ENCODE results near the gene FEM1A. TPM values are rescaled to one million over a fixed set of nuclear protein-coding genes. Genes with fewer than 3 reads are reported as not detected.
"Not testable (repeated sequence)": the region's sequence is repeated elsewhere in the genome, so short reads cannot be mapped to it uniquely, and the experiment has no call there.

Gene FEM1A
- total and polyA plus RNA-seq, 3 experiments from 2014 or later, result 4.3 to 26.0 (median 25.5) TPM

GRCh38 chr19:4816950-4817278 is 25.4 kb downstream of the FEM1A start:
- Mint-ChIP-seq H3K4me3 (no peak overlapping the region), H3K9me3 (no peaks in the 10 kb centered on the region), H3K27me3 (no peaks in the 10 kb centered on the region), H3K27ac (peak overlapping the region in 2 of 8 donors; percentile 56 to 88), H3K4me1 (peaks cover 7 to 15% (median 10%) of the 10 kb centered on the region in 3 donors), H3K36me3 (peaks cover 0 to 34% (median 3%) of the 10 kb centered on the region in 3 donors)
- no peaks in the 10 kb centered on the region for H3K27me3 ChIP-seq (ENCODE audit: insufficient read depth, low read length, poor library complexity, severe bottlenecking)
- DNase-seq, result no peak
- H3K27ac ChIP-seq (ENCODE audit: low read depth, low read length), result no peak overlapping the region
- ChIA-PET POLR2A (interaction anchor here (0.5 to 1.0 kb wide), 3 partner anchors 10 to 211 kb away, joined by 3 to 4 read pairs (median 3); no protein-coding TSS in a partner anchor), CTCF (interaction anchor here (0.8 to 2.7 kb wide), 6 partner anchors 8 to 214 kb away, joined by 3 to 17 read pairs (median 4); partner anchors contain the start of gene FEM1A)
- H3K36me3 ChIP-seq (ENCODE audit: insufficient read depth, low read length), result no peaks in the 10 kb centered on the region
- no peak overlapping the region for H3K4me3 ChIP-seq (ENCODE audit: low read length)
- peaks cover 10% of the 10 kb centered on the region for H3K4me1 ChIP-seq (ENCODE audit: insufficient read depth, low read length)
- no peaks in the 10 kb centered on the region for H3K9me3 ChIP-seq (ENCODE audit: low read length)

DNA sequence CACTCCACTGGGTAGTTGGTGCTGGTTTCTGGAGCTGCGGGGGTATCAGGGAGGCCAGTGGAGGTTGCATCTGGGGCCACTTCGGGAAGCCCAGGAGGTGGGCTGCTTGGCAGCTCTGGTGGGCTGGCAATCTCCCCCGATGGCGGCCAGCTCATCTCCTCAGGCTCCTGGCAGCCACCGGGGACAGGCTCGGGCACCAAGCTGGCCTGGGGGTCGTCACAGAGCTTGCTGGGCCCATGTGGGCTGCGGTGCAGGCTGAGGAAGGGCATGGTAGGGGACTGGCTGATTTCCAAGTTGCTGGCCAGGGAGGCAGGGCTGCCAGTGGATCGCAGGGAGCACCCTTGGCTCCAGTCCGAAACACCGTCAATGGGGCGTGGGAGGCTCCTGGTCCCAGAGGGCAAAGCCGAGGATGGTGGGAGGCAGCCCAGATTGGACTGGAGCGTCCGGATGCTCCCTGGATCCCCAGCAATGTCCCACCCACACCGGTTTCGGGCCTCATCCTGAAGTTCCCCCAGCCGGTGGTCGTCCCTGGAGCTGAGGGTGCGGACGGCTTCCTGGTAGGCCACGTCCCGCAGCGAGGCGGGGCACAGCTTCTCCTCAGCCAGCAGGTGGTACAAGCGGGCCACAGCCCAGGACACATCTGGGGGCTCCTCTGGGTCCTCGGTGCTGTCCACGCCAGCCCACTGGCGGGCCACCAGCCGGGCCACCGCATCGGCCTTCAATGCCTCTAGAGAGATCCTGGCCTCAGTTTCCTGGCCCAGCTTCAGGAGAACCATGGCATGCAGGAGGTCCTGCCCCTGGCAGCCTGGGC is 26.1 kb downstream of the FEM1A start:
- Histone ChIP-seq H3K27me3 (ENCODE audit: insufficient read depth, low read length, poor library complexity, severe bottlenecking) (no peaks in the 10 kb centered on the region), H3K4me3 (ENCODE audit: low read length) (no peak overlapping the region), H3K9me3 (ENCODE audit: low read length) (no peaks in the 10 kb centered on the region), H3K27ac (ENCODE audit: low read depth, low read length) (no peak overlapping the region), H3K4me1 (ENCODE audit: insufficient read depth, low read length) (peaks cover 10% of the 10 kb centered on the region), H3K36me3 (ENCODE audit: insufficient read depth, low read length) (no peaks in the 10 kb centered on the region)
- ChIA-PET POLR2A (interaction anchor here (0.6 to 1.0 kb wide), 3 partner anchors 9 to 210 kb away, joined by 3 to 6 read pairs (median 4); no protein-coding TSS in a partner anchor), CTCF (interaction anchor here (0.8 to 2.7 kb wide), 7 partner anchors 8 to 213 kb away, joined by 3 to 17 read pairs (median 3); partner anchors contain the start of gene FEM1A)
- no peaks in the 10 kb centered on the region for H3K27me3 Mint-ChIP-seq
- DNase-seq, result no peak
- H3K4me3 Mint-ChIP-seq, result no peak overlapping the region
- no peak overlapping the region for H3K27ac Mint-ChIP-seq
- peaks cover 7 to 17% (median 10%) of the 10 kb centered on the region in 3 donors for H3K4me1 Mint-ChIP-seq
- peaks cover 0 to 37% (median 3%) of the 10 kb centered on the region in 3 donors for H3K36me3 Mint-ChIP-seq
- H3K9me3 Mint-ChIP-seq, result no peaks in the 10 kb centered on the region

DNA sequence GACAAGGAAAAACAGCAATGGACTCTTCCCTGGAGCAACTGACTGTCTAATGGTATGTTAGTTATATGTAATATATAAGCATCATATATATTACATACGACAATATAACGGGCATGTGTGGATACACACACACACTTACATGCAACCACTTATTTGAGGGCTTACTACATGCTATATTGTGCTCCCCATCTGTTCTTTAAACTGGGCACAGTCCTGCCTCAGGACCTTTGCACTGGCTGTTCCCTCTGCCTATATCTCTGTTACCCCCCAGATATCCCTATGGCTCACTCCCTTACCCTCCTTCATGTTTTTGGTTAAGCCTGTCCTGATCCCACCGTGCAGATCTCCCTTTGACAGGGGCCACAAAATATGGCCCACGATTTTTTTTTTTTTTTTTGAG is 29.7 kb downstream of the FEM1A start:
- POLR2A ChIA-PET, result no interaction called here
- H3K9me3 ChIP-seq (ENCODE audit: low read length), result no peaks in the 10 kb centered on the region
- peaks cover 0 to 2% (median 2%) of the 10 kb centered on the region in 3 donors for H3K4me1 Mint-ChIP-seq
- H3K4me3 Mint-ChIP-seq, result no peak overlapping the region
- peaks cover 0 to 41% (median 5%) of the 10 kb centered on the region in 3 donors for H3K36me3 Mint-ChIP-seq
- H3K27ac Mint-ChIP-seq, result peak overlapping the region in 1 of 8 donors; percentile 24
- H3K27ac ChIP-seq (ENCODE audit: low read depth, low read length), result no peak overlapping the region
- CTCF ChIA-PET, result interaction anchor here (0.8 to 1.3 kb wide), 2 partner anchors 8 to 11 kb away, joined by 3 read pairs; no protein-coding TSS in a partner anchor
- no peaks in the 10 kb centered on the region for H3K4me1 ChIP-seq (ENCODE audit: insufficient read depth, low read length)
- H3K9me3 Mint-ChIP-seq, result no peaks in the 10 kb centered on the region
- DNase-seq, result no peak
- no peaks in the 10 kb centered on the region for H3K36me3 ChIP-seq (ENCODE audit: insufficient read depth, low read length)
- H3K27me3 Mint-ChIP-seq, result no peaks in the 10 kb centered on the region
- no peaks in the 10 kb centered on the region for H3K27me3 ChIP-seq (ENCODE audit: insufficient read depth, low read length, poor library complexity, severe bottlenecking)
- H3K4me3 ChIP-seq (ENCODE audit: low read length), result no peak overlapping the region

DNA sequence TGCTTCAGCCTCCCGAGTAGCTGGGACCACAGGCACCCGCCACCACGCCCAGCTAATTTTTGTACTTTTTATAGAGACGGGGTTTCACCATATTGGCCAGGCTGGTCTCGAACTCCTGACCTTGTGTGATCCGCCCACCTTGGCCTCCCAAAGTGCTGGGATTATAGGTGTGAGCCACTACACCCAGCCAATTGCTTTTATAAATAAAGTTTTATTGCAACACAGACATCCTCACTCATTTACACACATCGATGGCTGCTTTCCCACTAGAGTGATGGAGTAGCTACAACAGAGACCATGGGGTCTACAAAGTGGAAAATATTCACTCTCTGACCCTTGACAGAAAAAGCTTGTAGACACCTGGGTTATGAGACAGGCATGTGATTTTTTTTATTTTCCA is 30.8 kb downstream of the FEM1A start:
- not testable (repeated sequence) for H3K4me1 Mint-ChIP-seq, H3K27me3 Mint-ChIP-seq
- POLR2A ChIA-PET, result interaction anchor here (0.6 kb wide), 1 partner anchor 13 kb away, joined by 3 read pairs; no protein-coding TSS in a partner anchor

GRCh38 chr19:4823577-4823976 is 32.0 kb downstream of the FEM1A start:
- no peak overlapping the region for H3K4me3 Mint-ChIP-seq
- Histone ChIP-seq H3K27me3 (ENCODE audit: insufficient read depth, low read length, poor library complexity, severe bottlenecking) (no peaks in the 10 kb centered on the region), H3K4me1 (ENCODE audit: insufficient read depth, low read length) (no peaks in the 10 kb centered on the region), H3K36me3 (ENCODE audit: insufficient read depth, low read length) (no peaks in the 10 kb centered on the region), H3K4me3 (ENCODE audit: low read length) (no peak overlapping the region), H3K9me3 (ENCODE audit: low read length) (no peaks in the 10 kb centered on the region), H3K27ac (ENCODE audit: low read depth, low read length) (no peak overlapping the region)
- ChIA-PET CTCF (interaction anchor here (1.0 to 1.5 kb wide), 2 partner anchors 14 to 208 kb away, joined by 3 to 8 read pairs; no protein-coding TSS in a partner anchor), POLR2A (no interaction called here)
- H3K36me3 Mint-ChIP-seq, result peaks cover 0 to 24% (median 5%) of the 10 kb centered on the region in 3 donors
- H3K27me3 Mint-ChIP-seq, result no peaks in the 10 kb centered on the region
- no peaks in the 10 kb centered on the region for H3K9me3 Mint-ChIP-seq
- peaks cover 4 to 15% (median 7%) of the 10 kb centered on the region in 3 donors for H3K4me1 Mint-ChIP-seq
- H3K27ac Mint-ChIP-seq, result peak overlapping the region in 2 of 8 donors; percentile 36 to 50
- no peak for DNase-seq

More for the DNA sequence above, 30.8 kb downstream of the FEM1A start:
- H3K4me3 ChIP-seq (ENCODE audit: low read length); H3K9me3 ChIP-seq (ENCODE audit: low read length); H3K9me3 Mint-ChIP-seq; H3K27me3 ChIP-seq (ENCODE audit: insufficient read depth, low read length, poor library complexity, severe bottlenecking); H3K4me1 ChIP-seq (ENCODE audit: insufficient read depth, low read length); H3K36me3 ChIP-seq (ENCODE audit: insufficient read depth, low read length); DNase-seq; H3K27ac ChIP-seq (ENCODE audit: low read depth, low read length); H3K4me3 Mint-ChIP-seq: not testable (repeated sequence)
- peaks cover 0 to 31% (median 5%) of the 10 kb centered on the region in 3 donors for H3K36me3 Mint-ChIP-seq
- peak overlapping the region in 1 of 8 donors; percentile 33 for H3K27ac Mint-ChIP-seq
- CTCF ChIA-PET, result interaction anchor here (0.8 to 1.5 kb wide), 3 partner anchors 9 to 29 kb away, joined by 3 to 8 read pairs (median 3); no protein-coding TSS in a partner anchor

- Mint-ChIP-seq H3K4me1 (peaks cover 24 to 41% (median 30%) of the 10 kb centered on the region in 3 donors), H3K27me3 (no peaks in the 10 kb centered on the region)
These were observed 37.6 kb downstream of the FEM1A start for GRCh38 chr19:4829001-4829712.

DNA sequence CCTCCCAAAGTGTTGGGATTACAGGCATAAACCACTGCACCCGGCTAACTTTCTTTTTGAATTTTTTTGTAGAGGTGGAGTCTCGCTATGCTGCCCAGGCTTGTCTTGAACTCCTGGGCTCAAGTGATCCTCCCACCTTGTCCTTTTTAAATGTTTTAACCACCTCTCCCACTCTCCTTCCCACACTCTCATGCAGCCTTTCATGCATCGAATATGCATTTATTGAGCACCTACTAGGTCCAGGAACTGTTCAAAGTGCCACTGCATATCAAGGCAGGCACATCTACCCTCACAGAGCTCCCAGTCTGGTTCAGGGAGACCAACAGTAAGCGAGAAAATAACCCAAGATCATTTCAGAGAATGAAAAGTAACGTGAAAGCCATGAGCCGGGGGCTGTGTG is 38.8 kb downstream of the FEM1A start:
- Histone ChIP-seq H3K27ac (ENCODE audit: low read depth, low read length) (peak overlapping the region; percentile 76), H3K9me3 (ENCODE audit: low read length) (no peaks in the 10 kb centered on the region), H3K4me3 (ENCODE audit: low read length) (peak overlapping the region; percentile 75), H3K27me3 (ENCODE audit: insufficient read depth, low read length, poor library complexity, severe bottlenecking) (no peaks in the 10 kb centered on the region), H3K4me1 (ENCODE audit: insufficient read depth, low read length) (peaks cover 18% of the 10 kb centered on the region), H3K36me3 (ENCODE audit: insufficient read depth, low read length) (no peaks in the 10 kb centered on the region)
- ChIA-PET CTCF (interaction anchor here (2.0 to 7.8 kb wide), 2 partner anchors 21 to 81 kb away, joined by 6 to 55 read pairs; no protein-coding TSS in a partner anchor), POLR2A (no interaction called here)
- no peak for DNase-seq
- peak overlapping the region; percentile 75 to 99 (median 93) for H3K27ac Mint-ChIP-seq
- peaks cover 24 to 41% (median 30%) of the 10 kb centered on the region in 3 donors for H3K4me1 Mint-ChIP-seq
- no peaks in the 10 kb centered on the region for H3K9me3 Mint-ChIP-seq
- H3K27me3 Mint-ChIP-seq, result no peaks in the 10 kb centered on the region
- peaks cover 0 to 7% (median 0%) of the 10 kb centered on the region in 3 donors for H3K36me3 Mint-ChIP-seq
- H3K4me3 Mint-ChIP-seq, result peak overlapping the region; percentile 87 to 95 (median 91)

More at GRCh38 chr19:4829001-4829712, 37.6 kb downstream of the FEM1A start:
- Mint-ChIP-seq H3K4me3 (peak overlapping the region in 6 of 7 donors; percentile 48 to 87 (median 72)), H3K9me3 (no peaks in the 10 kb centered on the region), H3K27ac (peak overlapping the region; percentile 11 to 91 (median 88)), H3K36me3 (peaks cover 0 to 7% (median 0%) of the 10 kb centered on the region in 3 donors)
- Histone ChIP-seq H3K27me3 (ENCODE audit: insufficient read depth, low read length, poor library complexity, severe bottlenecking) (no peaks in the 10 kb centered on the region), H3K27ac (ENCODE audit: low read depth, low read length) (no peak overlapping the region), H3K4me3 (ENCODE audit: low read length) (no peak overlapping the region), H3K9me3 (ENCODE audit: low read length) (no peaks in the 10 kb centered on the region), H3K36me3 (ENCODE audit: insufficient read depth, low read length) (no peaks in the 10 kb centered on the region), H3K4me1 (ENCODE audit: insufficient read depth, low read length) (peaks cover 18% of the 10 kb centered on the region)
- ChIA-PET CTCF (interaction anchor here (7.8 kb wide), 1 partner anchor 20 kb away, joined by 55 read pairs; no protein-coding TSS in a partner anchor), POLR2A (interaction anchor here (0.7 kb wide), 2 partner anchors 13 to 140 kb away, joined by 3 read pairs; no protein-coding TSS in a partner anchor)
- peak in 1 of 5 donors; percentile 13 for DNase-seq
